ENCODE measurements around the gene GPR3.

DNA sequence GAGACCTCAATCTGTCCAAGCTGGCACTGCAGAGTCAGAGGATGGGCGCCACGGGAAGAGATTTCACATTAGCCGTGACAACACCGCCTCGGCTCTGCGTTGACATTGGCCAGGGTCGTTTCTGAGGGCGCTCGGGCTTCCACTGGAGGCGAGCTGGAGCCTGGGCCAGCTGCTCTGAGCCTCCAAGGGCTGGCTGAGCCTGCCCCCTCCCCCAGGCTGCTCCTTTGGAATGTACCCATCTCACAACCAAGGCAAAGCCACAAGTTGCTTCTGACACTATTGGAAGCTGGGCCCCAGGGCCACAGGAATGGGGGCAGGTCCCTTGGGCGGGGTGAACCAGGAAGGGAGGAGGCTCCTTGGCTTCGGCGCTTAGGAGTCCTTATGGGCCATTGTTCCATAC, 12.7 kb downstream of the GPR3 start:
- TF ChIP-seq, protein P1, sequence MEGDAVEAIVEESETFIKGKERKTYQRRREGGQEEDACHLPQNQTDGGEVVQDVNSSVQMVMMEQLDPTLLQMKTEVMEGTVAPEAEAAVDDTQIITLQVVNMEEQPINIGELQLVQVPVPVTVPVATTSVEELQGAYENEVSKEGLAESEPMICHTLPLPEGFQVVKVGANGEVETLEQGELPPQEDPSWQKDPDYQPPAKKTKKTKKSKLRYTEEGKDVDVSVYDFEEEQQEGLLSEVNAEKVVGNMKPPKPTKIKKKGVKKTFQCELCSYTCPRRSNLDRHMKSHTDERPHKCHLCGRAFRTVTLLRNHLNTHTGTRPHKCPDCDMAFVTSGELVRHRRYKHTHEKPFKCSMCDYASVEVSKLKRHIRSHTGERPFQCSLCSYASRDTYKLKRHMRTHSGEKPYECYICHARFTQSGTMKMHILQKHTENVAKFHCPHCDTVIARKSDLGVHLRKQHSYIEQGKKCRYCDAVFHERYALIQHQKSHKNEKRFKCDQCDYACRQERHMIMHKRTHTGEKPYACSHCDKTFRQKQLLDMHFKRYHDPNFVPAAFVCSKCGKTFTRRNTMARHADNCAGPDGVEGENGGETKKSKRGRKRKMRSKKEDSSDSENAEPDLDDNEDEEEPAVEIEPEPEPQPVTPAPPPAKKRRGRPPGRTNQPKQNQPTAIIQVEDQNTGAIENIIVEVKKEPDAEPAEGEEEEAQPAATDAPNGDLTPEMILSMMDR (IDR thresholded peaks at IDR 0.05; ENCODE audit: insufficient read depth, low read length, poor library complexity, severe bottlenecking): no peak
- TF ChIP-seq EZH2phosphoT487 (conservative IDR thresholded peaks at IDR 0.05; ENCODE audit: low read length): no peak

All from SU-DHL-6 (cell line).